Astrocyte (in vitro differentiated cells and primary cell): Measurements from ENCODE around the gene ATP6V1B1.

ENCODE experiments used
- EZH2 ChIP-seq: IDR thresholded peaks from 2 replicates; pipeline ENCODE4 v1.6.1; 2012; ENCODE audit warnings: mild to moderate bottlenecking, low read length, inconsistent platforms; ENCODE audit not compliant: insufficient read depth
- TF ChIP-seq, protein P1 (sequence below): IDR thresholded peaks from 2 replicates; pipeline ENCODE4 v1.5.1; 2011; ENCODE audit warnings: low read depth, mild to moderate bottlenecking, inconsistent platforms, low read length, moderate library complexity; ENCODE audit not compliant: insufficient read depth

DNA sequence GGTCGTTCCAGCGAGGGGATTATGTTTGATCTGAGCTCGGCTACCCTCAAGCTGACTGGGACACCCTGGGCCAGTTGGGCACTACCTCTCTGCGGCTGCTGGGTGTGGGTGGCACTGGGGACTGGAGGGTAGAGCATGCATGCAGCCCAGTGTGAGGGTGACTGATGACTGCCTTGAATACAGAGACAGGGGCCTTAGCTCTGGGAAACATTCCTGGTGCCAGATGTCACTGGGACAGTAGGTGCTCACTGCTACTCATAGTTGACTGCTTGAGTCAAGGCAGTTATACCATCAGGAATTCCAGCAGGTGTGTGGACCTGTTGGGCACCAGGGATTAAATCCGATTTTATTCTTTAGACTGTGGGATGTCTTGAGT, 33.6 kb upstream of the ATP6V1B1 start:
- TF ChIP-seq, protein P1, sequence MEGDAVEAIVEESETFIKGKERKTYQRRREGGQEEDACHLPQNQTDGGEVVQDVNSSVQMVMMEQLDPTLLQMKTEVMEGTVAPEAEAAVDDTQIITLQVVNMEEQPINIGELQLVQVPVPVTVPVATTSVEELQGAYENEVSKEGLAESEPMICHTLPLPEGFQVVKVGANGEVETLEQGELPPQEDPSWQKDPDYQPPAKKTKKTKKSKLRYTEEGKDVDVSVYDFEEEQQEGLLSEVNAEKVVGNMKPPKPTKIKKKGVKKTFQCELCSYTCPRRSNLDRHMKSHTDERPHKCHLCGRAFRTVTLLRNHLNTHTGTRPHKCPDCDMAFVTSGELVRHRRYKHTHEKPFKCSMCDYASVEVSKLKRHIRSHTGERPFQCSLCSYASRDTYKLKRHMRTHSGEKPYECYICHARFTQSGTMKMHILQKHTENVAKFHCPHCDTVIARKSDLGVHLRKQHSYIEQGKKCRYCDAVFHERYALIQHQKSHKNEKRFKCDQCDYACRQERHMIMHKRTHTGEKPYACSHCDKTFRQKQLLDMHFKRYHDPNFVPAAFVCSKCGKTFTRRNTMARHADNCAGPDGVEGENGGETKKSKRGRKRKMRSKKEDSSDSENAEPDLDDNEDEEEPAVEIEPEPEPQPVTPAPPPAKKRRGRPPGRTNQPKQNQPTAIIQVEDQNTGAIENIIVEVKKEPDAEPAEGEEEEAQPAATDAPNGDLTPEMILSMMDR = no peak
- TF ChIP-seq EZH2 = no peak
